NCI-H2171 treated with DMSO at 0.1 percent for 48 hours (cell line): ENCODE data around the gene CCDC137.

Experiments
- DNase-seq: peaks from one replicate; lab custom pipeline; 2025; lab: John Stamatoyannopoulos, UW

The CCDC137 gene

GRCh38 chr17:81715872-81716673 is 49.5 kb downstream of the CCDC137 start:
- no peak for DNase-seq

- DNase-seq, result no peak
These were observed 50.1 kb downstream of the CCDC137 start for GRCh38 chr17:81716674-81716996.

DNA sequence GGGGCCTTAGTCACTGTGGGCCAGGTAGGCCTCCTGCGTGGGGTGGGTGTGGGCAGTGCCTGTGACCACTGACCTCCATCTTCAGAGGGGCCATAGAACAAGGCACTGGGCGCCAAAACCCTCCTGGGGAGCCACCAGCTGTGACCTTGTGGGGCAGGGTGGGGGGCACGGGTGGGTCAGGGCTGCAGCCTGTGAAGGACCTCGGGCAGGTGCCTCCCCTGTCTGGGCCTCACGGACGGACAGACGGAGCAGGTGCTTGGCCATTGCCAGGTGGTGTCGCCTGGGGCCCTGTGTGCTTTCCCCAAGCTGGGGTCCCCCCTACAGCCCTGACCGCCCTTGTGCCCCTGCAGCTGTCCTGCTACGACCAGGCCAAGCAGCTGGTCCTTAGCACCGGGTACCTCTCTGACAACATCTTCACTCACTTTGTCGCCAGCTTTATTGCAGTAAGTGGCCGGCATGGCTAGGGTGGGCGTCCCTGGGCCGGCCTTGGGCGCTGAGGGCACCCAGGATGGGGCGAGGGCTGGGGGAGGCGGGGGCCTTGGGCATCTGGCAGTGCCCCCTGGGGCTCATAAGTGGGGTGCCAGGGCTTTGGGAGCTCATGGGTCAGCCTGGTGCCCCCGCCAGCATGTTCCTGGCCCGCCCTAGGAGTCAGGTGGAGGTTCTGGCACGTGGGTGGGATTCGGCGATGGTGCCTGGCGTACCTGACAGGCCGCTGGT is 50.7 kb downstream of the CCDC137 start:
- no peak for DNase-seq

- DNase-seq, result no peak
These were observed 51.2 kb downstream of the CCDC137 start for GRCh38 chr17:81717766-81718089.

- no peak for DNase-seq
These were observed 53.1 kb downstream of the CCDC137 start for GRCh38 chr17:81719410-81720266.

DNA sequence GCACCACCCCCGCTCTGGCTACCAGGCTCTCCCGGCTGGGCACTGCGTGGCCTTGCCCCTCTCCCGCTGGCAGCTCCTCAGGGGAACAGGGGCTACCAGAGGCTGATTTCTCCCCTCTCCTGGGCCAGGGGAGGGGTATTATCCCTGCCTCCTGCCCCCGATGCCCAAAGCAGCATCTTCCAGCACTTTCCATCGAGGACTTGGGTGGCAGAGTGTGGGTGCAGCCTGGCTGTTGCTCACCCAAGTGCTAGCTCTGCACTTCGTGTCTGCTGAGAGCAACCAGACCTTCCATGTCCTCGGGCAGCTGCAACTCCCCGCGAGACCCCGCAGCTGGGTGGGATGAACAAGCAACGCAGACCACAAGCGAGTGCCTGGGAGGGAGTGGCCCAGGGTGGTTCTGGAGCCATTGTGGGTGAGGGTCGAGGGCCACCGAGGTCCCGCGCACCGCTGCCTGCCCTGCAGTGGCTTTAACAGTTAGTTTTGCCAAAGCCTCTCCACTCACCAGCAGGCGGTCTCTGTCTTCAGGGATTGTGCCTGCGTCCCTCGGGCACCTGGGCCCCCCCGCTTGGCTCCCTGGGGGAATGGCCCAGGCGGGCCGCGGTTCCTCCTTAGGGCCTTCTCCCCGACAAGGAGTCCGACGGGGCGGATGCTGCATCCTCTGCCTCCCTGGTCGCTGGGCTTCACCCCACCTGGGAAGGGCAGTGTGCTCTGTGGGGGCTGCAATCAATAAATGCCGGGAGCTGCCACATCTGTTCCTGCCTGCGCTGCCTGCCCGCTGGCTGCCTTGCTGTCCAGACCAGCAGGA is 53.9 kb downstream of the CCDC137 start:
- no peak for DNase-seq

DNA sequence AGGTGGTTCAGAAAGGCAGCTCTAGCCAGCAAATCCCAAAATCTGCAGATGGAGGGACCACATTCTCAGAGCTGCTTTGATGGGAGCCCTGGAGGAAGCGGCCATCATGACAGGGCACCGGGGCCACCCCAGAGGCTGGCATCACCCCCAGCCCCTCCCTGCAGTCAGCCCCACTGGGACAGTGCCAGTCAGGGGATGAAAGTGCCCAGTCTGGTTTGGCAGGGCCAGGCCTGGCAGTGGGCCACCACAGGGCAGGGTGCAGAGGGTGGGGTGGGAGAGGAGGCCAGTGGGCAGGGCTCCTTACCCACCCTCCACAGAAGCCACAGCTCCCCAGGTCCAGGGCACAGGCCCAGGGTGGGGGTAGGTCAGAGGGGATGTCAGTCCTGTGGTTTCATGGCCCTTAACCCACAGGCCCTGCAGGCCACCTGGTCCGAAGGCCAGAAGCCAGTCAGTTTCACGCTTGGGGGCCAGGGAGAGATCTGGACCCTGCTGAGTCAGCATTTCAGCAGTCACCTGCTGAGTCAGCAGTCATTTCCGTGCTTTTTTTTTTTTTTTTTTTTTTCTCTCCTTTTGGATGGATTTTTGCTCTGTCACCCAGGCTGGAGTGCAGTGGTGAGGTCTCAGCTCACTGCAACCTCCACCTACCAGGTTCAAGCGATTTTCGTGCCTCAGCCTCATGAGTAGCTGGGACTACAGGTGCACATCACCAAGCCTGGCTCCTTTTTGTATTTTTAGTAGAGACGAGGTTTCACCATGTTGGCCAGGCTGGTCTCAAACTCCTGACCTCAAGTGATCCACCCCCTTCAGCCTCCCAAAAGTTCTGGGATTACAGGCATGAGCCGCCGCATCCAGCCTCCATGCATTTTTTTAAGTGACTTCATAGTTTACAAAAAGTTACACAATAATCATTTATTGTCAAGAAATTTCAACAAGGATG is 55.9 kb downstream of the CCDC137 start:
- DNase-seq, result no peak
